CD4-positive, alpha-beta T cell treated with Interleukin-12 subunit alpha and Interleukin-12 subunit beta, for 1 hour (primary cell): ENCODE data around the gene DALRD3.

Experiments
- DNase-seq: peaks from one replicate; pipeline ENCODE4 v3.0.0-alpha.2; 2020

Gene DALRD3

DNA sequence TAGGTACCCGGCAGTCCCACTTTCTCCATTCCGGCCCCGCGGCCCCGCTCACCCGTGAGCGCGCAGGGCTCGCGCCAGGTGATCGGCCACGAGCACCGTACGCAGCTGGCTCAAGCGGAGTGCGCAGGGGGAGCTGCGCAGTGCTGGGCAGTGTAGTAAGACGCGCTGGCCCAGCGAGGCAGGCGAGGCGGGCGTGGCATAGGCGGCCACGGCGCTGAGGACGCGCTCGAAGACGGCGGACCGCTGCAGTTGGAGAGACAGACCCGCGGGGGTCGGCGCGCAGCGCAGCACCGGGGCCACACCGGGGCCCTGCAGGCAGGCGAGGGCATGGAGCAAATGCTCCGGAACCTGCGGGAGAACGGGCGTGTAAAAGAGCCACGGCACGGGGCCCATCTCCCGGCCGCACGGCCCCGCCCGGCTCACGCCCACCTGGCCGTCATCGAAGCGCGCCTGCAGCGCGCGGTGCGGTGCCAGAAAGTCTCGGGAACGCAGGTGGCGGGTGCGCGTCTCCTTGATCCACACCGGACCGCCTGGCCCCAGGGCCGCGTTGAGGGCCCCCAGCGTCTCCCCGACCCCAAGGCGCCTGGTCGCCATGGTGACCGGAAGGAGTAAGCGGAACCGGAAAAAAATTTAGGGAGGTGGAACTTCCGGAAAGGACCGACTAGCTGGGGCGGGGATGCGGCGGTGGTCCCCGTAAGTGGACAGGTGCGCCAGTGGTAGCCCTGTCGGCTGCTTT is at the start of gene DALRD3:
TSS of gene DALRD3 (minus strand) at position 610 of the 736 bp plus-strand sequence. CDS start at position 594, 16 bp downstream.
- peak; percentile 64 for DNase-seq

DNA sequence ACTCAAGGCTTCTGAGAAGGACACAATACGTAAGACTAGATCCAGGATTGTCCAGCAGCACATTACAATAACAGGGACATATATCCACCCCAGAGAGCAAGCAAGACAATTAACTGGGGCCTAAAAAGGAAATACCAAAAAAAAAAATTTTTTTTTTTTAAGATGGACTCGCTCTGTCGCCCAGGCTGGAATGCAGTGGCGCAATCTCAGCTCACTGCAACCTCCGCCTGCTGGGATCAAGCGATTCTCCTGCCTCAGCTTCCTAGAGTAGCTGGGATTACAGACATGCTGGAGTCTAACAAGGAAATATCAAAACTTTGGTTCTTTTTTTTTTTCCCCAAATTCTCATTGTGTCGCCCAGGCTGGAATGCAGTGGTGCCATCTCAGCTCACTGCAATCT is 39.6 kb upstream of the DALRD3 start:
- DNase-seq, result no peak

DNA sequence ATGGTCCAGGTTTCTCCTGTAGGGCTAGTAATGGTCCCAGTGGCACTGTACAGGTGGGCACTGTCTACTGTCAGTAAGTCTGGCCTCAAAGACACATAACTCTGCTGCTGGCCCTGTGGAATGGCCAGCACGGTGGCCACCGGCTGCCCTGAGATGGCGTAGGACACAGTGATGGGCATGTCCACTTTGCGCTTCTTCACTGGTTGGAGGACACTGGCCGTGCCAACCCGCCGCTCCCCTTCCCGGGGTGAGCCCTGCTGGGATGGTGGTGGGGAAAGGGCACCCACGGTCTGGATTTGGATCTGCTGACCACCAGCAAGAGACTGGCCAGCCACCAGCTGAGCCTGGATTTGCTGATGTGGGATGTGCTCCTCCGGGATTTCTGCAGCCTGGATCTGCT is 38.9 kb upstream of the DALRD3 start:
- DNase-seq, result no peak

GRCh38 chr3:49054344-49054862 is 36.0 kb upstream of the DALRD3 start:
- DNase-seq, result no peak

GRCh38 chr3:49053543-49053942 is 35.2 kb upstream of the DALRD3 start:
- no peak for DNase-seq

DNA sequence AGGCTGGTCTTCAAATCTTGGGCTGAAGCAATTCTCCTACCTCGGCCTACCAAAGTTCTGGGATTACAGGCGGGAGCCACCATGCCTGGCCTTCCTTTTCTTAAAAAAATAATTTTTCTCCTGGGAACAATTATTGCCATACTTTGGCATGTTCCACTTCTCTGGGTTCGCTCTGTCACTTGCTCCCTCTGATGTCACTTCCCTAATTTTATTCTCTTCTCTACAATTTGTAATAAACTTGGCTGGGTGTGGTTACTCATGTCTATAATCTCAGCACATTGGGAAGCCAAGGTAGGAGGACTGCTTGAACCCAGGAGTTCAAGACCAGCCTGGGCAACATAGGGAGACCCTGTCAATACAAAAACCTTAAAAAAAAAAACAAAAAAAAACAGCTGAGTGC is 16.9 kb upstream of the DALRD3 start:
- no peak for DNase-seq

GRCh38 chr3:49034650-49035049 is 16.3 kb upstream of the DALRD3 start:
- DNase-seq, result no peak

GRCh38 chr3:49032646-49033304 is 14.4 kb upstream of the DALRD3 start:
- no peak for DNase-seq

DNA sequence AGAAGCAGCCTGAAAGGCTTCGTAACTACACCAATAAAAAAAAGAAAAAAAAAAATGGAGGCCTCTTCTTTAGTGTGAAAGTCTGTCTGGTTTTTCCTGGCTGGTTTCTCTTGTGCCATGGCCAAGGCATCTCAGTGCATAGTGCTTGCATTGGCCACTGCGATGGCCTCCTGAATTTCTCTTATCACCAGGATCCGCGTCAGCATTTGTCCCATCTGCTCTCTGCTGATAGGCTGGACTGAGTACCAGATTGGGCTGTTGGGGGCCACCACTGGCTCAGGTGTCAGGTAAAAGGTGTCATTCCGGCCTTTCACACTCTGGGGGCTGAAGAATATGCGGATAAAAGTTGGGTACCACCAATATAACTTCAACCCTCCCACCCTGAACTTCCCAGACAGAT is 11.9 kb upstream of the DALRD3 start:
- DNase-seq, result no peak

DNA sequence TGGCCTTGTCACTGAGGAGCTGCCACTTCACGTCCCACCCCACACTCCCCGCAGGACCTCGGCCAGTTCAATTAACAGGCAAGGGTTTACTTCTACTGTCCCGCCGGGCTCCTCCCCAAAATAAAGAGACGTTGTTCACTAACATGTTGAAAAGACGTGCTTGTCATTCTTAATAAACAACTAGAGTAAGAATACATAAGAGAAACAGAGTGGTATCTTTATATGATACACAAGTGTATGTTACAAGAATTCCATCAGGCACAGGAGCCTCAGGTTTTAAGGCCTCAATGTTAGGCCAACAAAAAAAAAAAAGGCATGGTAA is 11.1 kb upstream of the DALRD3 start:
- no peak for DNase-seq

DNA sequence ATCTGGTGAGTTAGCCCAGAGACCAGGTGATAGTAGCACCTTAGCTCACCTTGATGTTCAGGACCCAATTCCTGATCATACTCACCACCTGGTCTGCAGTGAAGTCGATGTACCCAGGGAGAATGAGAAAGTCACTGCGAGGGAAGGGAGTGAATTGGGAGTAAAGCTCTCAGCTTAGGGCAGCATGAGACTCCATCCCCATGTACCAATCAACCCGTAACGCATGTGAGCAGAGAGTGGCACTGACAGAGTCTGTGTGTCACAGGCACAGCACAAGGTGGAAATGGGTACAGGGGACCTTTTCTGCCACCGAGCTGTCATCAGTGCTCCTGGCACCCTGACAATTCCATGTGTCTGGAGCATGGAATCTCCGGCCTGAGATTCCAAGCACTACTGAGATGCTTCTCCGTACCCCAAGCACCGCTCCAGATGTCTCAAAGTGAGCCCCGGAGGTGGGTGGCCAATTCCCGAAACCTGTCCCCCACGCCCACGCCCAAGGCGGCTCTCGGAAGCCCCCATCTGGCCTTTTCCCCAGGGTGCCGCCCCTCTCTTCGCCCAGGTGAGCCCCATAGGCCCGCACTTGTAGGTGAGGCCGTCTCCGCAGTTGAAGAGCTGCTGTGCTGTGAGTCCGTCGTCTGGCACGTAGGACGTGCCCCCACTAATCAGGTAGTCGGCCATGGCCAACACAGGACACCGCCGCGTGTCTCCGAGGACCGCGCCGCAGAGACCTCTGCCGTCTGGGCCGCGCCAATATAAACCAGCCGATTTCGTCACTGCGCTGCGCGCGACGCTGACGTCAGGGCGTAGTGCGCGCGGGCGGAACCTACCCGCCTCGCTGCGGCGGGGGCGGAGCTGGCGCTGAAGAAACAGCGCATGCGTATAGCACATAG is 10.5 kb upstream of the DALRD3 start, which contains the start of gene IMPDH2:
TSS of gene IMPDH2 (minus strand) at position 726 of the 890 bp plus-strand sequence. CDS start at position 678, 48 bp downstream.
- DNase-seq, result peak; percentile 96

DNA sequence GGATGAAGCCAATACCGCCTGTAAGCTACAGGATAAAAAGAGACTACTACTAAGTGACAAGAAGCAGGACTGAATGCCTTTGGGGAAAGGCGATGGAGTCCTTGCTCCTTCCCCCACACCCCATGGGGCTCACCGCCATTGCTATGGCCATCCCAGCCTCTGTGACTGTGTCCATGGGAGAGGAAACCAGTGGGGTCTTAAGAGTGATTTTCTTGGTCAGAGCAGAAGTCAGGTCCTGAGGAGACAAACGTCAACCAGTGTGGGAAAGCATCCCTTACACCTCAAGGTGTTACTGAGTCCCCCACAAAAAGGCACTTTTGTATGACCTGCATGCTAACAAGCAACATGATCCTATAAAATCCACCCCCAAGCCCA is 9.9 kb upstream of the DALRD3 start:
- no peak for DNase-seq

DNA sequence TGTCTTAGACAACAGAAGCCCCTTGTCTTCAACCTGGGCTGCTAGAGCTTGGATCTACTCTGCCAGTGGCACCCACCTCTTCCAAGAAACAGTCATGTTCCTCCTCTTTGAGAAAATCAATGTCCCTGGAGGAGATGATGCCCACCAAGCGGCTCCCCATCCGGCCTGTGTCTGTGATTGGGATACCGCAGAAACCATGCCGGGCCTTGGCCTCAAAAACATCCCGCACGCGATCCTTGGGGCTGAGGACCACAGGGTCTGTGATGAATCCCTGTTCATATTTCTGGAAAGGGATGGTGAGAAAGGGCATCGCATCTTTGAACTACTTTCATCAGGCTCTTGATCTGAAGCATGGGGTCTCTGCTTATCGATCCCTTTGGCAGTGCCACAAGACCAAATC is 9.3 kb upstream of the DALRD3 start:
- DNase-seq, result no peak

DNA sequence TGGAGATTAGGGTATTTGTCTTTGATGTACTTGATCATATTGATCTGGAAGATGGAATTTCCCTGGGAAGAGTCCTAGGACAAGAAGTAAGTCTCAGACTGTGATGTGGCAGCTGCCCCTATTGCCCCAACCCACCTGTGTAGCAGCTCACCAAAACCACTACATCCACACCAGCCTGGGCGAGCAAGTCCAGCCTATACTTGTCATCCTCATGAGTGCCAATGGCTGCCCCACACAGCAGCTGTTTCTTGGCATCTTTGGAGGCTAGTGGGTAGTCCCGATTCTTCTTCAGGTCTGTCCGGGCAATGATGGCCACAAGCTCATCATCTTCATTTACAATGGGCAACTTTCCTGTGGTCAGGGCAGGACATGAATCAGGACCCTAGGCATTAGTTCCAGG is 8.2 kb upstream of the DALRD3 start:
- DNase-seq, result no peak

- DNase-seq, result no peak
Observed at GRCh38 chr3:49025793-49026520, 7.6 kb upstream of the DALRD3 start.

DNA sequence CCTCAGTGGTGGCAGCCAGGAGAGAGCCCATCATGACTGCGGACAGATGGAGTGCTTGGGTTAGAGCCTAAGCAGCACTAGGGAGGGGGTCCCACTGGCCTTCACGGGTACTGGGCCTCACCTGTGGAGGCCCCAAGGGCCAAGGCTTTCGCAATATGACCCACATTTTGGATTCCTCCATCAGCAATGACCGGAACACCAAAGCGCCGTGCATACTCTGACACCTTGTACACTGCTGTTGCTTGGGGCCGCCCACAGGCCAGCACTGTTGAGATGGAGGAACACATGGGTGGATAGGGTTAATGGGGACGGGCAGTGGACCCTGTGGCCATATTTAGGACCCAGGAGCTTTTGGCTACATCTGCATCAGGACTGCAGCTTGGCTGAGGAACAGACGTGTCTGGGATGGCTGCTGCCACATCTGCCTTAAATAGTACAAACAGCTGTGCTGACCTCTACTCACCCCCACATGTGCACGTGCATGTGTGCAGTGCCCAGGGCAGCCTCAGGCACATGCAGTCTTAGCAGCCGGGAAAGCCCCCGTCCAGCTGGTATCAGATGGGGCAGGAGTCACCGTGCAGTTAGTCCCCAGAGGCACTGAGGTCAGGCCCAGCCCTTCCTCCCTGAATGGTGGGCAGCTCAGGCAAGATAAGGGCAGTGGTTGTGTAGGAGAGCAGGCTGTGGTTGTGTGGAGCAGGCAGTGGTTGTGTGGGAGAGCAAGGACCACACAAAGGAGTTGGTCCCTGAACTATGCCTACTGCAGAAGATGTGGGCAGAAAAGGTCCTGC is 6.8 kb upstream of the DALRD3 start:
- DNase-seq, result no peak

GRCh38 chr3:49024449-49024848 is 6.1 kb upstream of the DALRD3 start:
- no peak for DNase-seq

DNA sequence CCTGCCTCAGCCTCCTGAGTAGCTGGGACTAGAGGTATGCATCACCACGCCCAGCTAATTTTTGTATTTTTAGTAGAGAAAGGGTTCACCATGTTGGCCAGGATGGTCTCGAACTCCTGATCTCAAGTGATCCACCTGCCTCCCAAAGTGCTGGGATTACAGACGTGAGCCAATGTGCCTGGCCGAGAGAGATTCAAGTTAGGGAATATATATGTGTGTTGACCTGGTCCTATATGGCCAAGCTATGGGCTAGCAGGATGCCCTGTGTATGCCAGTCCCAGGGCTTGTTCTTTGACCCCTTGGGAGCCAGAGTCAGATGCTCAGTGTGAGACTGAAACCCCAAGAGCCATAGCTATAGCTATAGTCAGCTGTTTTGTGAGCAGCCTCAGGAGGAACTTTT is 5.4 kb upstream of the DALRD3 start:
- DNase-seq, result no peak

DNA sequence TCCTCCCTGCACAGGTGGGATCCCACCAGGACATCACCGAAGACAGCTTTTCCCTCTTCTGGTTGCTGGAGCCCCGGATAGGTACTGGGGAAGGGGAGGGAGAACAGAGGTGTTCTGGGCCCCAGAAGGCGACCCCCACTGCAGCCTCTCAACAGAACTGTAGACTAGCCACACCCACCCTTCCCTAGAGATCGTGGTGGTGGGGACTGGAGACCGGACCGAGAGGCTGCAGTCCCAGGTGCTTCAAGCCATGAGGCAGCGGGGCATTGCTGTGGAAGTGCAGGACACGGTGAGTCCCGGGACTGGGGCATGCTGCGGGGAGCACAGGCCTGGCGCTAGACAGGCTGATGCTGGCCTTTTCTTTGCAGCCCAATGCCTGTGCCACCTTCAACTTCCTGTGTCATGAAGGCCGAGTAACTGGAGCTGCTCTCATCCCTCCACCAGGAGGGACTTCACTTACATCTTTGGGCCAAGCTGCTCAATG is 4.3 kb upstream of the DALRD3 start:
- no peak for DNase-seq

DNA sequence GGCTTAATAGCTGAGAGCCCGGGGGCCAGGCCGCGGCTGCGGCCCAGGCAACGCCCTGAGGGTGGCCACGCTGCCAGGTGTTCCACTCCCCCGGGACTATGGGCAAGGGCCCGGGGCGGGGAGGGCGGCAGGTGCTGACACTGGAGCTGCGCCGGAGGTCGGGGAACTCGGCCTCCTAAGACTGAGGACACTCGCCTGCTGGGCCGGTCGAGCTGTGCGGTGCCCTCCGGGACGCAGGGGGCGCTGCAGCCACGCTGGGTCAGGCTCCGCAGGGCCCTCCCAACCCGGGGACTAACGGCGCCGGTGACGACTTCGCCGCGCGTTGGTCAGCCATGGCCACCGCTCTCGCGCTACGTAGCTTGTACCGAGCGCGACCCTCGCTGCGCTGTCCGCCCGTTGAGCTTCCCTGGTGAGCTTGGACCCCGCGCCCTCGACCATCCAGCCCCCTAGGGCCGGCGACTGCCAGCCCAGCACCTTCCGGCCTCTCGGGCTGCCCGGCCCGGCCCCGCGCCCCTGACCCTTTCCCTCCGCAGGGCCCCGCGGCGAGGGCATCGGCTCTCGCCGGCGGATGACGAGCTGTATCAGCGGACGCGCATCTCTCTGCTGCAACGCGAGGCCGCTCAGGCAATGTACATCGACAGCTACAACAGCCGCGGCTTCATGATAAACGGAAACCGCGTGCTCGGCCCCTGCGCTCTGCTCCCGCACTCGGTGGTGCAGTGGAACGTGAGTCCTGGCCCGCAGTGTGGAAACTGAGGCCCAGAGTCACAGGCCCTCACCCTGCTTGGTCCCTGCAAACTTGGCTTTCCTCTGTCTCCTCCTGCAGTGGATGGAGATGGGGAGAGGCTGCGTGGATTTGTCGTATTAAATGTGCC is 3.7 kb upstream of the DALRD3 start, which contains the start of gene NDUFAF3:
TSS of gene NDUFAF3 (plus strand) at position 309 of the 875 bp plus-strand sequence. CDS start at position 333, 24 bp downstream.
- DNase-seq, result peak; percentile 94
